GF-D8 (cell line): Measurements from ENCODE around the gene MRPL14.

Source experiments
- DNase-seq: peaks from one replicate; lab custom pipeline; 2025; lab: John Stamatoyannopoulos, UW

Gene MRPL14

DNA sequence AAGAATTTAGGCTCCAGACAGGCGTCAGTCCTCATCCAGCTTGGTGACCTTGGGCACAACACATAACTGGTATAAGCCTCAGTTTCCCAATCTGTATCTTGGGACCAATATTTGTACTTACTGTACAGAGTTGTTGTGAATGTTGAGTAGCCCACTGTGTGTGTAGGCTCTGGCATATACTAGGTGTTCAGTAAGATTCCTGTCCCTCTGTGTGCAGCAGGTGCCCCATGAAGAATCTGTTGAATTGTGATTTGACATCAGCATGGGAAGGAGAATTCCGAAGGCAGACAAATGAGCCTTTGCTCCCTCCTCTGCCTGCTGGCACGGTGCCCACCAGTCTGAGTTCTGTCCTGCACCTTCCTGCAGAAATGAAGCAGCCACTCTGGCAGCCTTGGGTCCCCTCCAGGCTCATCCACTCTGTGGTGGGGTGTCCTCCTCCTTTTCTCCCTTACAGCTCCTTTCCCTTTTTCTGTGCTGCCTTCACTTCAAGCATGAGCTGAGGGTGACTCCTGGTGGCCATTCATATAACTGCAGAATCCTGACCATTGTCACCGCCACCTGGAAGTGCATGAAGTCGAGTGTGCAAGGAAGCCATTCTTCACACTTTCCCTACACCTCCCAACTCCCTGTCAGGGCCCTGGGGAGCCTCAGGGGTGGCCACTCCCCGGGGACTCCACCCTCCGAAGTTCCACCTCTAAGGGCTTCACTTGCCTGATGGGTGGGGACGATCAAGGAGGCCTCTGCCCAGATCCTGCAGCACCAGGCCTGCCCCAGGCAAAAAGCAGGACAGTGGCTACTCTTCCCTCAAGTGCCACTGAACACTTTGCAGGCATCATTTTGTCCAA is 48.2 kb downstream of the MRPL14 start:
- no peak for DNase-seq

DNA sequence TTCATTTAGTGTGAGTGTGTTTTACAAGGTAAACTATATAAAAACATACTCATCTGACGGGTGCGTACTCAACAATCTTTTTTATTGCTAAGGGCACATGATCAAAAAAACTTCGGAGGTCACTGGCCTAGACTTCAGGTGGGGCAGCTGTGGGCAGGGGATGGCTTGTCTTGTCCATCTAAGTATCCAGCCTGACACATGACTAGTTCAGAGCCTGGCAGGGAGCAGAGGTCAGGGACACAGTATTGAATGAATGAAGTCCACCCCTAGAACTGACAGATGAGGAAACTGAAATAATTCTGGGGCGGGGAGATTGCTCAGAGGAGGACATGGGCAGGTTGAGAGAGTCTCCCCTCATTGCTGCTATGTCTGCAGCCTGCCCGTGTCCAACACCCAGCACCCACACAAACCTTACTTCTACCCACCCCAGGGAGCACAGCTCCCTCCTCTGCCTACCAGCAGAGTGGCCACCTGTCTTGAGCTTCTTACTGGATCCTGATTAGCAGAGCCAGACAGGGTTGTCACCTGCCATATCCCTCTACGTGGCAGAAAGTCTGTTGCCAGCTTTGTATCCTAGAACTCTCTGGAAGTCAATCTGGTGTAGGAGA is 48.9 kb downstream of the MRPL14 start:
- no peak for DNase-seq

DNA sequence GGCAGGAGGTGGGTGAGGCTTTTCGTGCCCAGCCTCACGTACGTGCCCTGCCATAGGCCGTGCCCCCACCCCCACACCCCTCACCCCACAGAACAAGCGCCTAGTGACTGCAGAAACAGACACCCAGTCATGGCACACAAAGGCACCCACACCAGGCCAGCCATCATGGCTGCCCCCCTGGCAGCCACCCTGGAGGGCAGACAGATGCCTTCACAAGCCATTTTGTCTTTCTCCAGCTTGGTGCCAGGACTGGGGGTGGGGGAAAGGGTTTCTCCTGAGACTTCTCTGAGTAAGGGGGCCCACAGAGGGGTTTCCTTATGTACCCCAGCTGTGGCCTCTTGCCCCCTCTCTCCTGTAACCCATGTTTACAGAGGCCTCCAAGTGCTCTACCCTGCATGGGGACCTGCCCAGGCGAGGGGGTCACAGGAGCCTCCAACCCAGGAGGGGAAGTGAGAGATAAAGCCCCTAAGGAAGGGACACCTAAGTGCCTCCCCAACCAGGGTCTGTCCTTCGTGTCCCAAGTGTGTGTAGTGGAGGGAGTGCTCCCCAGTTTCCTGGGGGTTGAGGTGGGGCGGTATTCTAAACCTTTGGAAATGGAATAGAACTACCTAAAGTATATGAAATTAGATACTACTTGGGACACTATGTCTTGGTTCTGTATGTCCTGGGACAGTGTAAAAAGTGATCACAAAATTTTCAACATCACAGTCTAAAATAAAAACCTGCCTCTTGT is 49.9 kb downstream of the MRPL14 start:
- DNase-seq: no peak

DNA sequence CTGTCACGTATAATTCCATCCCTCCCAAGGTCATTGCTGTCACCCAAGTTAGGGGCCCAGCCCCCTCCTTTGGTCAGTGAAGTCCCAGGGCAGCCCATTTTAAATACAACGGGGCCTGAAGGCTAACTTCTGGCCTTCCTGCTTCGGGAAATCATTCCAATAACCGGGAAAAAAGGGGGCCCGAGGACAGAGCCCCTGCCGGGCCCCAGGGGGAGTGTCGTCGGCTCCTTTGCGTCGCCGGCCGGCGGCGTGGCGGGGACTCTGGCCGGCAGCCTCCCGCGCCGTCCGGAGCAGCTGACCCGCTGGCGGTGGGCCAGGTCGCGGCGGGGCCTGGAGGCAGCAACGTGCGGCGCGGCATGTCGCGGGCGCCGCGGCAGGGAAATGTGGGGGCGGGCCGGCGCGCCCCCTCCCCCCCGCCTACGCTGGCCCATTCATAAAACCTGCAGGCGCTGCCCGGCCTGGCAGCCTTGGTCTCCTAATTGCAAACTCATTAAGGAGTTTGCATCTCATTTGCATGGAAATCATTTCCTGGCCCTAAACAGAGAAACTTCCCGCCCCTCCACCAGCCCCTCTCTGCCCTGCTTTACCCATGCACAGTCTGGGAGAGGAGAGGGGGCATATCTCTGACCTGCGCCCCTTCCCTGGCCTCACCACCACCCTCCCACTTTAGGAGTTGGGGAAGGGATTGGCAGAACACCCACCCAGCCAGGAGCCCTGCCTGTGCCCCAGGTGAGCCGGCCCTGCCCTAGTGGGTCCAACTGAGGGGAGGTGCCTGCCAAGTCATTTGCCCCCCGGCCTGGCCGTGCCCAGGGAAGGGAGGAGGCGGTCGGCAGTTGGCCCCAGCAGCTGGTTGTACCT is 50.7 kb downstream of the MRPL14 start:
- DNase-seq: no peak

DNA sequence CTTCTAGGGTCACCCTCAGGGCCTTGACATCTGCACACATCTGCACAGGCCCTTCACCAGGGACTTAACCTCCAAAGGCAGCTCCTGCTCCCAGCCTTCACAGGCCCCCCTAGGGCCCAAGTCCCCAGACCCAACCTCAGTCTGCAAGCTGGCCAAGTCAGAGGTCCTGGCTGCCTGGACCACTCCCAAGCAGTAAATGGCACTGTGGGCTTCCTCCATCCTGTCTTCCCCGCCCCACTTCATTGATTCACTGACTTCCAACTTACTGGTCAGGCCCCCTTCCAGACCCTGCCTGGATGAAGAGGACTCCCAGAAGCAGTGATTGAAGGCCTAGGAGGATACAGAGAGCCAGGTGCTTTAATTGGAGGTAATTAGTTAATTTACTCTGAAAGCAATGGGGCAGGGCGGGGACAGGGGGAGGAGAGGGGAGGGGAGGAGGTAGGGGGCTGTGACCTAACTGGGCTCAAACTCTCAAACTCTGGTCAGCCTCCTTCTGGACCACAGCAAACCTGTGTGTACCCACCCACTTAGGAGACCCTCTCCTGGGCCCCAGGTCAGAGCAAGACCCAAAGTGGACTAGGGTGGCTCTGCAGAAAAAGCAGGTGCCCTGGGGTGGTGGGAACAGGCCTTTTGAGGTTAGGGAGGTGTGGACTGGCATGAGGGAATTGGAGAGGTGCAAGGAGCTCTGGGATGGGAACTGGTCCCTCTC is 51.5 kb downstream of the MRPL14 start:
- DNase-seq: no peak

DNA sequence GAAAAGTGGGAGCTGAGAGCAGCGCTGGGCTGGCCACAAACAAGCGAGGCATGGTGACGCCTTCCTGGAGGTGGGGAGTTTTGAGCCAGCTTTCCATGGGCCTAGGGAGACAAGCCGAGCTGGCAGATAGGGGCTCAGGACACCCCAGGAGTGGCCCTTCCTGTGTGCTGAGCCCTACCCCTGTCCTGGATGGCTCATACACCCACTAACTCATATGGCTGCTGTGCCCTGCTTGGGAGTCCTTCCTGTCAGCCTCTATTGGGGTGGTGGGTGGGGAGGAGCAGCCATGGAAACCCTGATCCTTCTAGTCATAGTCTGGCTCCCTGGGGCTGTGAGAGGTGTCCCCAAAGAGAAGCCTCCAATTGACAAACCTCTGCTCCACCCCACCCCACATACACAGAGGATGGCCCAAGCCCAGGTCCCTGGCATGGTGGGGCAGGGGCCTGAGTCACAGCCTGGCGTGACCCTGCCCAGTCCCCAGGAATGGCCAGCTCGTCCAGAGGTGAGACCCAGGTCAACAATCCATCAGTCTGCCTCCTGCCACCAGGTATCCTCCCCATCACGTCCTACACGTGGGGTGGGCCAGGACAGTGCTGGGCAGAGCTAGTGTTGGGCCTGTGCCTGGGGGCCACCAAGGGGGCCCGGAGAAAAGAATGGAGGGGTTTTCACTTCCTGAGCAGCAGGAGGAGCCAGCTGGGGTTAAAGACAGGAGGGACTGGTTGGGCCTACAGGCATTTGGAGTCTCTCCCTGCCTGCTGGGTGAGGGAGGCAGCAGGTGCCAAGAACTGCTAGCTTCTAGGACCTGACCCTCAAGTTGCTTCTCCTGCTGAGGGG is 52.2 kb downstream of the MRPL14 start:
- no peak for DNase-seq

DNA sequence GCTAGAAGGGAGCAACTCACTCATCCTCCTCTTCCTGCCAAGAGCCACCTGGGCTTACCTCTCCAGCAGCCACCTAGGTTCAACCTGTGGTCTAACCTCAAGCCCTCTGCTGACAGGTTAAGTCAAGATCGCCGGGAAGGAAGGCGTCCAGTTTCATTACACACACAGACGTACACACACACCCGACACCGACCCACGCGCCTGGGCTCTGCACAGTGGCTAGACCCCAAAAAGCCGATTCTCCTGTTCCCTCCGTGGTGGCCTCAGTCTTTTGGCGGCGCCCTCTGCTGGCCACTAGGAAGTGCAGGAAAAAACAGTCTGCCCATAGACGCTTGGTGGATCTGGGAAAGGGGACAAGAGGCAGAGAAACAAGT is 52.8 kb downstream of the MRPL14 start:
- DNase-seq: no peak

DNA sequence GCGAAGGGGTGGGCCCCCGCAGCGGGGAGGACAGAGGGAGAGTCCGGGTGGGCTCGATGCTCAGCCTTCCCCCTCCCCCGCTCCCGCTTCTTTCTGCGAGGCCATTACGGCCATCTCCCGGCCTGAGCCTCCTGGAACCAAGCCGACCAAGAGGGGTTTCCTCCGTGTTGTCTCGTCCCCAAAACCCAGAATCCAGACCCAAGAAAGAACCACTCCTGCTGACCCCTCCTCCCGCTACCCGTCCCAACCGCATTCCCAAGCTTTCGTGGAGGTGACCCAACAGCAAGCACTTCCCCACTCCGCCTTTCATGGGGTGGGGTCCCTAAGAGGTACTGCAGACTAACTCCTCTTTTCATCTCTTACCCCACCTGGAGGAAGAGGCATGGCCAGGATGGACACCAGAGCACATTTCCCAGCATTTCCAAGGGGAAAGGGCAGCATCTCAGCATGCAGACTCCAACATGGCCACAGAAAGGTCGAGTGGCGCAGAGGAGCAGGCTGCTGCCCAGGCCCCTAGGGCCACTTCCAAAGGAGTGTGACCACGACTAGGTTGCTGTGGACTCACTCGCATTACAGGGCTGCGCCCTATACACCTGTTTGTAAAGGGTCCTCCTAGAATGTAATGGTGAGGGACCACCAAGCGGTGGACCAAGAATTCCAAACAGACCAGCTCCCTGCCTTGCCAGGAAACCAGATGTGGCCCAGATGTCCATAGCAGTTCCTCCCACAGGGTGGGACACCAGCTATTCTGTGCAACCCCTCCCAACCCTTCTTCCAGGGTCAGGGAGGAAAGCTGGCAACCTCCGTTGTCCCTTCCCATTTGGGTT is 53.4 kb downstream of the MRPL14 start:
- no peak for DNase-seq

DNA sequence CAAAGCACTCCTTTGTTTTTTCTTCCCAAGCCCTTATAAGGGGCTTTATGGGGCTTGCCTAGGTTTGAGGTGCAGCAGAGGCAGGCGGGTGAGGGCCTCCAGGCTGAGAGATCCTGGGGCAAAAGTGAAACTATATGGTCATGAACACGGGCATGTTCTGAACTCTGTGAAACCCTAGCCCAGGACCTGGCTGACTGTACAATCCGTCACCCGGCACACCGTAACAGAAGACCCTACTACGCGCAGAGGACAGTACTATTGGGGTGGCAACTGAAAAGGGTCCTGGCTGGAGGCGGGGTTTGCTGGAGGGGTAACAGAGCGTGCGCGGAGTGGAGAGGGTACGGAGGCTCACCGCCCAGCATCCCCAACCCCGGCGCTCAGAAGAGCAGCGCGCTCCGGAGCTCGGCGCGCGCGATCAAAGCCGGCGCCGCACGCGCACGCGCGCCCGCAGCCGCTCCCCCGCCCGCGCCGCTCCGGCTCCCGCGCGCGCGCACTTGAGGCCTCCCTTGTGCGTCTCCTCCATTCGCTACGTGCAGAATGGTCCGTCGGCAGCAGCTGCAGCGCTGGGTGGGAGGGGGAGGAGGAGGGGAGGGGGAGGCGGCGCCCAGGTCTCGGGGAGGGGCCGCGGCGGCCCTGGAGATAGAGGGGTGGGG is 54.2 kb downstream of the MRPL14 start:
- no peak for DNase-seq

DNA sequence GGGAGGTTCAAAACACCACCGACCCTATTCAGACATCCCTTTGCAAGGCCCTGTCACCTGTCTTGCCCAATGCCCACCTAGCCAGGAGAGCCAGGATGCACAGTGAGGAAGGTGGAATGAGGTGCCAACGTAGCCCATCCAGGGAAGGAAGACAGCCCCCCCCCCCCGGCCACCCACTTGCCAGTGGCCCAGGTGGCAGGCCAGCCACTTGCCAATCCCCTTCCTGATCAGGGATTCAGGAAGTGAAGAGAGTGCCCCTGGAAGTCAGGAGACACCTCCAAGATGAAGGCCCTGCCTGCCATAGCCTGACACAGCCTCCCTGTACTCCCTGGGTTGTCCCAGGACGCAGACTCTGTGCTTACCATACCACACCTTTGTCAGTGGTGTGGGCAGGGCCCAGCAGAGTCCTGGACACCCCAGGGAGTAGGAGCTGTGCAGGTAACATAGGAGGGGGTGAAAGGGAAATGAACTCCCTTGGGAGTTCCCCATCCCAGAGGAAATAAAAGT is 54.7 kb downstream of the MRPL14 start:
- DNase-seq: no peak

DNA sequence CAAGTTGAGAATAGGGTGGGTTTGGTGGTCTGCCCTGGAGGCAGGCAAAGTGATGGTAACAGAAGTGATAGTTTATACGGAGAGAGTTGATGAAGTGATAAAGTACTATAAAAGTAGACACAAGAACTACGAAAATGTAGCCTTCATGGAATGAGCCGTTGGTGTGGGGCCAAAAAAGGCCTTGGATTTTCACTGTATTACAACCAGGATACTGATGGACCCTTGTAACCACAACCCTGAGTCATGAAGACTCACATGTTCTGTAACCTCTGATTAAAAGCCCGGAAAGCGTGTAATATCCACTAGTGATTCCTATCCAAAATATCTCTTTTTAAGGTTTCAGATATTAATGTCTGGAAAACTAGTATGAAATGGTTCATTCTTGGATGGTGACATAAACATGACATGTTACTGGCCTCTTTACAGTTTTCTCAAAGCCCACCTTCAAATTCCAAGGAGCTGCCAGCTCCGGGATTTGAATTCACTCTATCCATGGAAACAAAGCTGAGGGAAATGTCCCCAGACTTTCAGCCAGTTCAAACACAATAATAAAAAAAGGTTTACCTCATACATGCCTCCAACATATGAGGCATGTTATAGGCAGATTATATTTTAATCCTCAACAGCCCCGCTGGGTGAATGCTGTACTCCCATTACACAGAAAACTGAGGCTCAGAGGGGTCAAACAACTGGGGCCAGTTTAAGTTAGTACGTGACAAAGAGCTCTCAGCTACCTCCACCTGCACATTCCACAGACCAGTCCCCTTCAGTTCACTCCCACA is 55.4 kb downstream of the MRPL14 start:
- no peak for DNase-seq

DNA sequence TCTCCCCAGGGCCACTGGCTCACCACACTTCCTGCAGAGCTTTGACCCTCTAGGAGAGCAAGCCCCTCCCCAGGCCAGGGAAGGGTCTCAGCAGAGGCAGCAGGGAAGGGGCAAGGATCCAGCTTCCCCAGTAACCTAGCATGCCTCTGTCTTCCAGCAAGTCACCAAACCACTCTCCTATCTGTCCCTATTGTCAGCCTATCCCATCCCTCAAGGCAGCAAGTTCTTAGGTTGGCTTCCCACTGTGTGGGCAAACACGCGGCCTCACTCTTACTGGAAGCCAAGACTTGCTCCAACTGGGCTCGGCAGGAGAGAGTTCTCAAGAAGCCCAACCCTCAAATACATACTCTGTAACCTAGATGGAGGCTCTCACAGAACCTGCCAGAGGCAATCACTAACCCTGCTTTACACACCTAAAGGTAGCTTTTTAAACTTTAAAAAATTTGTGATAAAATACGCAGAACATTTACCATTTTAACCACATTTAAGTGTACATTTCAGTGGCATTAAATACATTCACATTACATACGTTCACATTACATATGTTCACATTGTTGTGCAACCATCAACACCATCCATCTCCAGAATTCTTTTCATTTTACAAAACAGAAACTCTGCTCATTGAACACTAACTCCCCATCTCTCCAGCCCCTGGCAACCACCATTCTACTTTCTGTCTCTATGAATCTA is 58.5 kb downstream of the MRPL14 start:
- DNase-seq: no peak

DNA sequence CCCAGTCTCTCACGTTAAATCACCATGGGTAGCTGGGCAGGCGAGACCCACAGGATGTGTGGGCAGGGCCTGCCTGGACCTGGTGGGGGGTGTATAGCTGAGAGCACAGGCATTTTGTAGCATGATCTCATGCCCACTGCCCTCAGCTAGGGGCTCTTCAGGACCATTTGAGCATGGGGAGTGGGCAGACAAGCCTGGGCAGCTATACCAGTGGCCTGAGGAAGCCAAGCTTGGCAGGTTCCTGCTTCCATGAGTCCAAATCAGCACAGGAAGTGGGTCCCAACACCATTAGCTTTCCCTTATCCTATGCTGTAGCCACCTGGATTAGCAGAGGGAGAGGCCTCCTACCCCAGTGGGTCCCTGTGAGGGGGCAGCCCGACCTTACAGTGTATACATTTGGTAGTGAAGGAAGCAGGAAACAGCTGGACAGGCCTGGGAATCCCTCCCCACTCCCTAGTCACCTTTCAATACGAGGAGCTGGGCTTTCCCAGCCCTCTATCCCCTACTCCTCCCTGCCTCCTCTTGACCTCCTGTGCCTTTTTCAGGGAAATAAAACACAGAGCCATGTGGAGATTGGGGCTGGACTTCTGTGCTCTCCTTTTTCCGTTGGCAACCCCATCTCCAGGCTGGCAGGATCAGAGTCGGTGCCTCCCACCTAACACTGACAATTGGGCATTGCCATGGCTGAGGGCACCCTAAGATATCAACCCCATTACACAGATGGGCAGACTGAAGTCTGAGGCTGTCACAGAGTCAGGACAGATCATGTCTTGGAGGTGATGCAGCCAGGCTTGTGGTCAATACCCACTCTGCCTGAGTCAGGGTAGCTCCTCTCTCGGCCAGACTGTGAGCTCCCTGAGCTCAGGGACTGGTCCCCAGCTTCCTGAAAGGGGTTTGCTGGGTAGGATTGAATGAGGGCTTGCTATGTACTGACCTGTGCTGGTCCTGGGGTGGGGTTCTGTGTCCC is 59.8 kb downstream of the MRPL14 start:
- DNase-seq: no peak

DNA sequence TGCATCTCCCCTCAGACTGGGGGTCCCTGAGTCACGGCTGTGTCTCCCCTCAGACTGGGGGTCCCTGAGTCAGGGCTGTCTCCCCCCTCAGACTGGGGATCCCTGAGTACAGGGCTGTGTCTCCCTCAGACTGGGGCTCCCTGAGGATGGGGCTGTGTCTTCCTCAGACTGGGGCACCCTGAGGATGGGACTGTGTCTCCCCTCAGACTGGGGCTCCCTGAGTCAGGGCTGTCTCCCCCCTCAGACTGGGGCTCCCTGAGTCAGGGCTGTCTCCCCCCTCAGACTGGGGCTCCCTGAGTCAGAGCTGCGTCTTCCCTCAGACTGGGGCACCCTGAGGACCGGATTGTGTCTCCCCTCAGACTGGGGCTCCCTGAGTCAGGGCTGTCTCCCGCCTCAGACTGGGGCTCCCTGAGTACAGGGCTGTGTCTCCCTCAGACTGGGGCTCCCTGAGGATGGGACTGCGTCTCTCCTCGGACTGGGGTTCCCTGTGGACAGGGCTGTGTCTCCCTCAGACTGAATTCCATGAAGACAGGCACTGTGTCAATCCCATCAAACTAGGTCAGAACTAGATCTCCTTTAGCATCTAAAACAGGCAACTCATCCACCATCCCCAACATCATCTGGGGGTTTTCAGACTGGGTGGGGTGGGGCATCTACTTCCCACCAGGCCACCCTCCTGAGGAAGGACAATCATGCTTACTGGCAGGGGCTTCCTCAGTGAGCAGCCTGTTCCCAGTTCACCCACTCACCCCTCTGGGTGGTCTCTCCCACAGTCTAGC is 60.7 kb downstream of the MRPL14 start:
- DNase-seq: no peak

DNA sequence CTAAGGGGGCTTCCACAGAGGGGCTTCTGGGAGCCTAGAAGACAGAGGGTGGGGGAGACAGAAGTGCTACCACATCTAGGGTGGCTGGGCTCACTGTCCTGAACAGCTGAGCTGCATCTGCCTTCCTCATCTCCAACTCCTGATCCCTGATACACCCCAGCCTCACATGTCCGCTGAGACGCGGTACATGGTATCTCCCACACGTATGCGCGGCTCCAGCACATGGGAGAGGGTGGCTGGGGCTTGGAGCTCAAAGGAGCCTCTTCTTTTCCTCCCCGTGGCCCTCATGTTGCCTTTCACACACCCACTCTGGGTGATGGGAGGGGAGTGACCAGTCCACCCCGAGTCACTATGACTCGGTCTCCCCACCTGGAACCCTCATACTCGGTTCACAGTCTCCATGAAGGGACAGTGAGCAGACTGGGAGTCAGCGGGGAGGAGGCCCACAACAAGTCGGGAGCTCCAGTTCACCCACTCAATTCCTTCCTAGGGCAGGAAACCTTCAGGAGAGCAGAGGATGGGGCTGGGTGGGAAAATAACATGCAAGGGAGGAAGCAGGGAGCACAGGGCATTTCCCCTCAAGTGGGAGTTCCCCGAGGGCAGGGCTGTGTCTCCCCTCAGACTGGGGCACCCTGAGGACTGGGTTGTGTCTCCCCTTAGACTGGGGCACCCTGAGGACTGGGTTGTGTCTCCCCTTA is 61.7 kb downstream of the MRPL14 start:
- DNase-seq: no peak
